ENCODE results near the gene IFT172. TPM values are rescaled to one million over a fixed set of nuclear protein-coding genes. Genes with fewer than 3 reads are reported as not detected.

The IFT172 gene
- total and polyA plus RNA-seq, 9 donors: 23.9 to 52.1 (median 42.2) TPM

DNA sequence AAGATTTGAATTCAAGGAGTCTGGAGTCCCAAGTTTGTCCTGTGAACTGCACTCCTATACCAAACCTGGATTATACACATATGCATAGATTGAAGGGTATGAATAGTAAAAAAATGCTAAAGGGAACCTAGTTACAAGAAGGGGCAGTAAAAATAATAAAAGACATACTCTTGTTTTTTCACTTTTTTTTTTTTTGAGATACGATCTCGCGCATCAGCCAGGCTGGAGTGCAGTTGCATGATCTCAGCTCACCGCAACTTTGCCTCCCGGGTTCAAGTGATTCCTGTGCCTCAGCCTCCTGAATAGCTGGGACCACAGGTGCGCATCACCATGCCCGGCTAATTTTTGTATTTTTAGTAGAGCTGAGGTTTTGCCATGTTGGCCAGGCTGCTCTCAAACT is 25.1 kb downstream of the IFT172 start:
- intact Hi-C loops (cut with DNase I): no loop called here
- no peaks in the 10 kb centered on the region for H3K9me3 ChIP-seq
- 95 to 97% (median 95%) methylated on average over 7 of the region's 7 CpGs for WGBS, 3 donors
- no peak for DNase-seq
- H3K36me3 ChIP-seq: no peaks in the 10 kb centered on the region
- no peaks in the 10 kb centered on the region for H3K27me3 ChIP-seq
- H3K4me3 ChIP-seq: no peak overlapping the region
- no peaks in the 10 kb centered on the region for H3K4me1 ChIP-seq (ENCODE audit: insufficient read depth)
- TF ChIP-seq EP300 (IDR thresholded peaks at IDR 0.05) (no peak), POLR2A (IDR thresholded peaks at IDR 0.05) (no peak)
- TF ChIP-seq, protein P1, sequence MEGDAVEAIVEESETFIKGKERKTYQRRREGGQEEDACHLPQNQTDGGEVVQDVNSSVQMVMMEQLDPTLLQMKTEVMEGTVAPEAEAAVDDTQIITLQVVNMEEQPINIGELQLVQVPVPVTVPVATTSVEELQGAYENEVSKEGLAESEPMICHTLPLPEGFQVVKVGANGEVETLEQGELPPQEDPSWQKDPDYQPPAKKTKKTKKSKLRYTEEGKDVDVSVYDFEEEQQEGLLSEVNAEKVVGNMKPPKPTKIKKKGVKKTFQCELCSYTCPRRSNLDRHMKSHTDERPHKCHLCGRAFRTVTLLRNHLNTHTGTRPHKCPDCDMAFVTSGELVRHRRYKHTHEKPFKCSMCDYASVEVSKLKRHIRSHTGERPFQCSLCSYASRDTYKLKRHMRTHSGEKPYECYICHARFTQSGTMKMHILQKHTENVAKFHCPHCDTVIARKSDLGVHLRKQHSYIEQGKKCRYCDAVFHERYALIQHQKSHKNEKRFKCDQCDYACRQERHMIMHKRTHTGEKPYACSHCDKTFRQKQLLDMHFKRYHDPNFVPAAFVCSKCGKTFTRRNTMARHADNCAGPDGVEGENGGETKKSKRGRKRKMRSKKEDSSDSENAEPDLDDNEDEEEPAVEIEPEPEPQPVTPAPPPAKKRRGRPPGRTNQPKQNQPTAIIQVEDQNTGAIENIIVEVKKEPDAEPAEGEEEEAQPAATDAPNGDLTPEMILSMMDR (IDR thresholded peaks at IDR 0.05): no peak
- H3K27ac ChIP-seq: no peak overlapping the region

DNA sequence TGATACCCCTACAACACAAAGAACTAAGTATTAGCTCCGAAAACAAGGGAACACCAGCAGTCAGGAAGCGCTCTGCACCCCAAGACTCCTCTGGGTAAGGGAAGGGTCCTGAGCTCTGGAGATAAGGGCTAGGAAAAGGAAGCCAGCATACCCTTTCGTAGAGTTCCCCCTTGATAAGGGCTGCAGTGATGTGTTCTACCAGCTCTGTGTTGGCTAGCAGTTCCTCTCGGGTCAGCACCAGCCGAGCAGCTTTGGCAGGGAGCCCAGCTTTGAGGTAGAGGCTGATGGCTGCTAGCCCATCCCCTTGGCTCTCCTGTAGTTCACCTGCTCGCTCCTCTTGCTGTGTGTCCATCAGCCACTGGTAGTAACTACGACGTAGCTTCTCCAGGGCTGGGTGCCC is 28.4 kb downstream of the IFT172 start:
- intact Hi-C loops (cut with DNase I): no loop called here
- Histone ChIP-seq H3K4me3 (no peak overlapping the region), H3K27me3 (no peaks in the 10 kb centered on the region), H3K9me3 (no peaks in the 10 kb centered on the region), H3K4me1 (ENCODE audit: insufficient read depth) (no peaks in the 10 kb centered on the region), H3K27ac (no peak overlapping the region), H3K36me3 (no peaks in the 10 kb centered on the region)
- 85 to 92% (median 89%) methylated on average over 8 of the region's 8 CpGs for WGBS, 3 donors
- TF ChIP-seq, protein P1 (IDR thresholded peaks at IDR 0.05): no peak
- TF ChIP-seq POLR2A (IDR thresholded peaks at IDR 0.05) (no peak), EP300 (IDR thresholded peaks at IDR 0.05) (no peak)
- no peak for DNase-seq

DNA sequence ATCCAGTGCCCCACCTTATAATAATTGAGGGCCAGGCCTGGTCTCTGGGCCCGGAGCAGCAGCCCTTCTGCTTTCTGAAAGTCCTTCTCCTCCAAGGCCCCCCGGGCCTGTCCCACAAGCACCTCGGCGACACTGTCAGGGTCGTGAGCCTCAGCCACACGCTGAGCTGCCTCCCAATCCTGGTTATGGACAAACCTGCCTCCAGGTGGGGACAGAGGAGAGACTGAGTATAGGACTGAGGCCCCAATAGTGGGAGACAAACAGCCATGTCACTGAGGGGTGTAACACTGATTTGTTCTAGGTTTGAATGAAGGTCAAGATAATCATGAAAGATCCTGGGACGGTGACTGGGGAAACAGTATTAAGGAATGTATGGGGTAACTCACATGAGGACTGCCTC is 35.6 kb downstream of the IFT172 start:
- H3K4me1 ChIP-seq (ENCODE audit: insufficient read depth): no peaks in the 10 kb centered on the region
- H3K27ac ChIP-seq: no peak overlapping the region
- no peaks in the 10 kb centered on the region for H3K9me3 ChIP-seq
- TF ChIP-seq POLR2A (IDR thresholded peaks at IDR 0.05) (no peak), EP300 (IDR thresholded peaks at IDR 0.05) (no peak)
- TF ChIP-seq, protein P1 (IDR thresholded peaks at IDR 0.05): no peak
- H3K36me3 ChIP-seq: no peaks in the 10 kb centered on the region
- H3K27me3 ChIP-seq: no peaks in the 10 kb centered on the region
- WGBS, 3 donors: 87 to 96% (median 92%) methylated on average over 7 of the region's 7 CpGs
- no peak overlapping the region for H3K4me3 ChIP-seq
- intact Hi-C loops (cut with DNase I): no loop called here
- DNase-seq: no peak

DNA sequence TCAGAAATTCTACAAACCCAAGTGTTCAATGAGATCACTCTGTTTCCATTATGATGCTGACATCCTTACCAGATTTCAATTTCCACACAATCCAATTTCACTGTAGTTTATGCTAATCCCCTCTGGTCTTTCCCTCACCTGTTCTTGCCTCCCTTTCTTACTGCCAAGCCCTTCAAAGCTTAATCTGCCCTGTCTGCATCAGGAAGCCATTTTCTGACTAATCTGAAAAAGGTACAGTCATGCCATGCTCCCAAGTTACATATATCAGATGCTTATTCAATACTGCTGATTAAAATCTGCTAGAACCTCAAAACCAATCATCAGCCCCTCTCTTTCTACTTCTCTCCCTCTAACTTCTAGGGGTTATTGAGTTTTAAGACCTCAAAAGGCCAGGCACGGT is 38.4 kb downstream of the IFT172 start:
- whole genome bisulfite sequencing, 3 donors: 49 to 94% (median 81%) methylated on average over 1 of the region's 1 CpG

More for the DNA sequence above, 38.4 kb downstream of the IFT172 start:
- Histone ChIP-seq H3K27ac (no peak overlapping the region), H3K4me3 (no peak overlapping the region), H3K4me1 (ENCODE audit: insufficient read depth) (no peaks in the 10 kb centered on the region), H3K36me3 (no peaks in the 10 kb centered on the region), H3K9me3 (no peaks in the 10 kb centered on the region), H3K27me3 (no peaks in the 10 kb centered on the region)
- intact Hi-C loops (cut with DNase I): no loop called here
- TF ChIP-seq POLR2A (IDR thresholded peaks at IDR 0.05) (no peak), EP300 (IDR thresholded peaks at IDR 0.05) (no peak)
- TF ChIP-seq, protein P1 (IDR thresholded peaks at IDR 0.05): no peak
- DNase-seq: no peak

Data from ovary (tissue), 9 donors.